Activated CD8-positive, alpha-beta memory T cell treated with anti-CD3 and anti-CD28 coated beads, Interleukin-2, amount 50 U/mL, for 24 hours (primary cell): ENCODE data around the gene HTR3D.
"Not testable (repeated sequence)": the region's sequence is repeated elsewhere in the genome, so short reads cannot be mapped to it uniquely, and the experiment has no call there.

Source experiments
- DNase-seq: peaks from one replicate; pipeline ENCODE4 v3.0.0-alpha.2; 2020; ENCODE audit errors: extremely low read depth

The HTR3D gene

GRCh38 chr3:184031187-184031792, at the start of gene HTR3D:
Gene HTR3D, plus strand, starts transcription at chr3:184031742. Its CDS starts 0 bp downstream, at chr3:184031742.
- no peak for DNase-seq

- DNase-seq = no peak
Observed at GRCh38 chr3:183981990-183982644, 49.4 kb upstream of the HTR3D start.

- DNase-seq = no peak
Observed at GRCh38 chr3:183984127-183984740, 47.3 kb upstream of the HTR3D start.

GRCh38 chr3:183984749-183985729, 46.5 kb upstream of the HTR3D start:
- no peak for DNase-seq

GRCh38 chr3:183987000-183987600, 44.4 kb upstream of the HTR3D start:
- DNase-seq = no peak

- no peak for DNase-seq
Observed at GRCh38 chr3:183988216-183988790, 43.2 kb upstream of the HTR3D start.

- no peak for DNase-seq
Observed at GRCh38 chr3:183991403-183991802, 40.1 kb upstream of the HTR3D start.

GRCh38 chr3:184001761-184002160, 29.8 kb upstream of the HTR3D start:
- DNase-seq = no peak

- DNase-seq = no peak
Observed at GRCh38 chr3:184002469-184002868, 29.1 kb upstream of the HTR3D start.

- no peak for DNase-seq
Observed at GRCh38 chr3:184003187-184003967, 28.2 kb upstream of the HTR3D start.

GRCh38 chr3:184004476-184004875, 27.1 kb upstream of the HTR3D start:
- no peak for DNase-seq

- no peak for DNase-seq
Observed at GRCh38 chr3:184005941-184006507, 25.5 kb upstream of the HTR3D start.

GRCh38 chr3:184007143-184007813, 24.3 kb upstream of the HTR3D start:
- DNase-seq = not testable (repeated sequence)

- DNase-seq = no peak
Observed at GRCh38 chr3:184008161-184008560, 23.4 kb upstream of the HTR3D start.

GRCh38 chr3:184011230-184011876, 20.2 kb upstream of the HTR3D start:
- no peak for DNase-seq

- no peak for DNase-seq
Observed at GRCh38 chr3:184011937-184012889, 19.3 kb upstream of the HTR3D start.

GRCh38 chr3:184015381-184016019, 16.0 kb upstream of the HTR3D start:
- DNase-seq = no peak
